H1 (cell line): ENCODE data around the gene S100A10. TPM values are rescaled to one million over a fixed set of nuclear protein-coding genes. Genes with fewer than 3 reads are reported as not detected.

Experiments used
- CBX8 ChIP-seq: fragments of 300-800, 300-1000 bp; sonication (generic); IDR thresholded peaks from 2 replicates; pipeline ENCODE4 v1.7.1; 2016; ENCODE audit warnings: low read depth, low read length, borderline replicate concordance
- EGR1 ChIP-seq: IDR thresholded peaks from 2 replicates; pipeline ENCODE4 v1.6.1; 2011; ENCODE audit warnings: low read depth, low read length, borderline replicate concordance
- EZH2 ChIP-seq: fragments of 200-600 bp; sonication (generic); IDR thresholded peaks from 2 replicates; pipeline ENCODE4 v1.7.1; 2012; ENCODE audit warnings: low read depth, mild to moderate bottlenecking, moderate library complexity, low read length, inconsistent platforms; ENCODE audit not compliant: severe bottlenecking
- HDAC6 ChIP-seq: IDR thresholded peaks from one replicate; pipeline ENCODE4 v1.7.1; 2012; ENCODE audit warnings: low read depth, mild to moderate bottlenecking, inconsistent platforms, low read length, moderate library complexity
- POLR2AphosphoS5 ChIP-seq: IDR thresholded peaks from 2 replicates; pipeline ENCODE4 v1.6.1; 2011; ENCODE audit warnings: low read depth, low read length
- RFX5 ChIP-seq: IDR thresholded peaks from 2 replicates; pipeline ENCODE4 v1.6.1; 2011; ENCODE audit warnings: low read depth, low read length, improper control_type of control experiment, borderline replicate concordance
- SP1 ChIP-seq: IDR thresholded peaks from 2 replicates; pipeline ENCODE4 v1.6.1; 2011; ENCODE audit warnings: low read depth, low read length
- SP4 ChIP-seq: IDR thresholded peaks from 2 replicates; pipeline ENCODE4 v1.6.1; 2012; ENCODE audit warnings: low read length, inconsistent platforms
- TEAD4 ChIP-seq: IDR thresholded peaks from 2 replicates; pipeline ENCODE4 v1.6.1; 2012; ENCODE audit warnings: low read depth, low read length, inconsistent platforms, mixed read lengths
- ZNF274 ChIP-seq: IDR thresholded peaks from 2 replicates; pipeline ENCODE4 v1.7.0; 2012; ENCODE audit warnings: low read length, borderline replicate concordance; ENCODE audit errors: extremely low read depth
- polyA plus RNA-seq, 7 experiments: library from polyadenylated mRNA; depleted of rRNA in 3 of 7; stranded (reverse) in 5 of 7; unstranded in 2 of 7; fragments of >200 nt in 5 of 7; fragments of 200-250 nt in 2 of 7; gene quantifications; 1 replicate in 5 of 7; 2 replicates in 1 of 7; 4 replicates in 1 of 7; pipeline versions ENCODE4 v1.2.1 to v1.2.3, GENCODE V29; 2011 to 2013; ENCODE audit warnings: missing spikeins in 2 of 7, mixed read lengths in 2 of 7
- total RNA-seq: library from RNA; stranded (reverse); fragmentation: NEBNext Ultra II Directional; extraction: Animal tissue kit (Norgen Biotek cat#: 25700); gene quantifications from 2 replicates; pipeline ENCODE4 v1.2.1, GENCODE V29; 2021
- TF ChIP-seq, protein P1 (sequence below): fragments of 300-600 bp; sonication (generic); IDR thresholded peaks from 2 replicates; pipeline ENCODE4 v1.7.1; 2012; ENCODE audit warnings: low read length, moderate library complexity, mild to moderate bottlenecking, inconsistent platforms; ENCODE audit not compliant: insufficient replicate concordance
- TF ChIP-seq, protein P2 (sequence below): IDR thresholded peaks from 2 replicates; pipeline ENCODE4 v1.6.1; 2011; ENCODE audit warnings: low read depth, mild to moderate bottlenecking, low read length; ENCODE audit not compliant: insufficient read depth

The S100A10 gene
- total and polyA plus RNA-seq, 2 of the 8 experiments (the other 6 are each of a cell fraction or from before 2014, with no cell fraction given): 23.9 to 231 TPM

DNA sequence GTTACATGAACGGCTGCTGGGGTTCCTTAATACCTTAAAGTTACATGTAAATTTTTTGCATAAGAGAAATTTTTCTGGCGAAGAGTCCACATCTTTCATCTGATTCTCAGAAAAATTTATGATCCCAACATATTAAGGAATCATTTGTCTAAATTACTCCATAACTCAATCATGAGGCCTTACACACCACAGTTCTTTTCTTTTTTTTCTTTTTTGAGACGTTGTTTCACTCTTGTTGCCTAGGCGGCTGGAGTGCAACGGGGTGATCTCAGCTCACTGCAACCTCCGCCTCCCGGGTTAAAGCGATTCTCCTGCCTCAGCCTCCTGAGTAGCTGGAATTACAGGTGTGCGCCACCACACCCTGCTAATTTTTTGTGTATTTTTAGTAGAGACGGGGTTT lies 45.2 kb upstream of the S100A10 start (continued):
- TF ChIP-seq, protein P1, sequence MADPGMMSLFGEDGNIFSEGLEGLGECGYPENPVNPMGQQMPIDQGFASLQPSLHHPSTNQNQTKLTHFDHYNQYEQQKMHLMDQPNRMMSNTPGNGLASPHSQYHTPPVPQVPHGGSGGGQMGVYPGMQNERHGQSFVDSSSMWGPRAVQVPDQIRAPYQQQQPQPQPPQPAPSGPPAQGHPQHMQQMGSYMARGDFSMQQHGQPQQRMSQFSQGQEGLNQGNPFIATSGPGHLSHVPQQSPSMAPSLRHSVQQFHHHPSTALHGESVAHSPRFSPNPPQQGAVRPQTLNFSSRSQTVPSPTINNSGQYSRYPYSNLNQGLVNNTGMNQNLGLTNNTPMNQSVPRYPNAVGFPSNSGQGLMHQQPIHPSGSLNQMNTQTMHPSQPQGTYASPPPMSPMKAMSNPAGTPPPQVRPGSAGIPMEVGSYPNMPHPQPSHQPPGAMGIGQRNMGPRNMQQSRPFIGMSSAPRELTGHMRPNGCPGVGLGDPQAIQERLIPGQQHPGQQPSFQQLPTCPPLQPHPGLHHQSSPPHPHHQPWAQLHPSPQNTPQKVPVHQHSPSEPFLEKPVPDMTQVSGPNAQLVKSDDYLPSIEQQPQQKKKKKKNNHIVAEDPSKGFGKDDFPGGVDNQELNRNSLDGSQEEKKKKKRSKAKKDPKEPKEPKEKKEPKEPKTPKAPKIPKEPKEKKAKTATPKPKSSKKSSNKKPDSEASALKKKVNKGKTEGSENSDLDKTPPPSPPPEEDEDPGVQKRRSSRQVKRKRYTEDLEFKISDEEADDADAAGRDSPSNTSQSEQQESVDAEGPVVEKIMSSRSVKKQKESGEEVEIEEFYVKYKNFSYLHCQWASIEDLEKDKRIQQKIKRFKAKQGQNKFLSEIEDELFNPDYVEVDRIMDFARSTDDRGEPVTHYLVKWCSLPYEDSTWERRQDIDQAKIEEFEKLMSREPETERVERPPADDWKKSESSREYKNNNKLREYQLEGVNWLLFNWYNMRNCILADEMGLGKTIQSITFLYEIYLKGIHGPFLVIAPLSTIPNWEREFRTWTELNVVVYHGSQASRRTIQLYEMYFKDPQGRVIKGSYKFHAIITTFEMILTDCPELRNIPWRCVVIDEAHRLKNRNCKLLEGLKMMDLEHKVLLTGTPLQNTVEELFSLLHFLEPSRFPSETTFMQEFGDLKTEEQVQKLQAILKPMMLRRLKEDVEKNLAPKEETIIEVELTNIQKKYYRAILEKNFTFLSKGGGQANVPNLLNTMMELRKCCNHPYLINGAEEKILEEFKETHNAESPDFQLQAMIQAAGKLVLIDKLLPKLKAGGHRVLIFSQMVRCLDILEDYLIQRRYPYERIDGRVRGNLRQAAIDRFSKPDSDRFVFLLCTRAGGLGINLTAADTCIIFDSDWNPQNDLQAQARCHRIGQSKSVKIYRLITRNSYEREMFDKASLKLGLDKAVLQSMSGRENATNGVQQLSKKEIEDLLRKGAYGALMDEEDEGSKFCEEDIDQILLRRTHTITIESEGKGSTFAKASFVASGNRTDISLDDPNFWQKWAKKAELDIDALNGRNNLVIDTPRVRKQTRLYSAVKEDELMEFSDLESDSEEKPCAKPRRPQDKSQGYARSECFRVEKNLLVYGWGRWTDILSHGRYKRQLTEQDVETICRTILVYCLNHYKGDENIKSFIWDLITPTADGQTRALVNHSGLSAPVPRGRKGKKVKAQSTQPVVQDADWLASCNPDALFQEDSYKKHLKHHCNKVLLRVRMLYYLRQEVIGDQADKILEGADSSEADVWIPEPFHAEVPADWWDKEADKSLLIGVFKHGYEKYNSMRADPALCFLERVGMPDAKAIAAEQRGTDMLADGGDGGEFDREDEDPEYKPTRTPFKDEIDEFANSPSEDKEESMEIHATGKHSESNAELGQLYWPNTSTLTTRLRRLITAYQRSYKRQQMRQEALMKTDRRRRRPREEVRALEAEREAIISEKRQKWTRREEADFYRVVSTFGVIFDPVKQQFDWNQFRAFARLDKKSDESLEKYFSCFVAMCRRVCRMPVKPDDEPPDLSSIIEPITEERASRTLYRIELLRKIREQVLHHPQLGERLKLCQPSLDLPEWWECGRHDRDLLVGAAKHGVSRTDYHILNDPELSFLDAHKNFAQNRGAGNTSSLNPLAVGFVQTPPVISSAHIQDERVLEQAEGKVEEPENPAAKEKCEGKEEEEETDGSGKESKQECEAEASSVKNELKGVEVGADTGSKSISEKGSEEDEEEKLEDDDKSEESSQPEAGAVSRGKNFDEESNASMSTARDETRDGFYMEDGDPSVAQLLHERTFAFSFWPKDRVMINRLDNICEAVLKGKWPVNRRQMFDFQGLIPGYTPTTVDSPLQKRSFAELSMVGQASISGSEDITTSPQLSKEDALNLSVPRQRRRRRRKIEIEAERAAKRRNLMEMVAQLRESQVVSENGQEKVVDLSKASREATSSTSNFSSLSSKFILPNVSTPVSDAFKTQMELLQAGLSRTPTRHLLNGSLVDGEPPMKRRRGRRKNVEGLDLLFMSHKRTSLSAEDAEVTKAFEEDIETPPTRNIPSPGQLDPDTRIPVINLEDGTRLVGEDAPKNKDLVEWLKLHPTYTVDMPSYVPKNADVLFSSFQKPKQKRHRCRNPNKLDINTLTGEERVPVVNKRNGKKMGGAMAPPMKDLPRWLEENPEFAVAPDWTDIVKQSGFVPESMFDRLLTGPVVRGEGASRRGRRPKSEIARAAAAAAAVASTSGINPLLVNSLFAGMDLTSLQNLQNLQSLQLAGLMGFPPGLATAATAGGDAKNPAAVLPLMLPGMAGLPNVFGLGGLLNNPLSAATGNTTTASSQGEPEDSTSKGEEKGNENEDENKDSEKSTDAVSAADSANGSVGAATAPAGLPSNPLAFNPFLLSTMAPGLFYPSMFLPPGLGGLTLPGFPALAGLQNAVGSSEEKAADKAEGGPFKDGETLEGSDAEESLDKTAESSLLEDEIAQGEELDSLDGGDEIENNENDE: no peak
- no peak for TF ChIP-seq ZNF274
- TF ChIP-seq RFX5: no peak
- no peak for TF ChIP-seq EGR1
- TF ChIP-seq HDAC6: no peak
- TF ChIP-seq CBX8: no peak
- TF ChIP-seq, protein P2, sequence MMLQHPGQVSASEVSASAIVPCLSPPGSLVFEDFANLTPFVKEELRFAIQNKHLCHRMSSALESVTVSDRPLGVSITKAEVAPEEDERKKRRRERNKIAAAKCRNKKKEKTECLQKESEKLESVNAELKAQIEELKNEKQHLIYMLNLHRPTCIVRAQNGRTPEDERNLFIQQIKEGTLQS: no peak
- TF ChIP-seq SP4: no peak
- no peak for TF ChIP-seq TEAD4
- TF ChIP-seq SP1: no peak
- TF ChIP-seq EZH2: no peak
- no peak for TF ChIP-seq POLR2AphosphoS5
